ENCODE measurements around the gene TMPRSS6. TPM values are rescaled to one million over a fixed set of nuclear protein-coding genes. Genes with fewer than 3 reads are reported as not detected.

TMPRSS6 gene
- total RNA-seq, 1 donor from 2014 or later: 0.53 TPM

DNA sequence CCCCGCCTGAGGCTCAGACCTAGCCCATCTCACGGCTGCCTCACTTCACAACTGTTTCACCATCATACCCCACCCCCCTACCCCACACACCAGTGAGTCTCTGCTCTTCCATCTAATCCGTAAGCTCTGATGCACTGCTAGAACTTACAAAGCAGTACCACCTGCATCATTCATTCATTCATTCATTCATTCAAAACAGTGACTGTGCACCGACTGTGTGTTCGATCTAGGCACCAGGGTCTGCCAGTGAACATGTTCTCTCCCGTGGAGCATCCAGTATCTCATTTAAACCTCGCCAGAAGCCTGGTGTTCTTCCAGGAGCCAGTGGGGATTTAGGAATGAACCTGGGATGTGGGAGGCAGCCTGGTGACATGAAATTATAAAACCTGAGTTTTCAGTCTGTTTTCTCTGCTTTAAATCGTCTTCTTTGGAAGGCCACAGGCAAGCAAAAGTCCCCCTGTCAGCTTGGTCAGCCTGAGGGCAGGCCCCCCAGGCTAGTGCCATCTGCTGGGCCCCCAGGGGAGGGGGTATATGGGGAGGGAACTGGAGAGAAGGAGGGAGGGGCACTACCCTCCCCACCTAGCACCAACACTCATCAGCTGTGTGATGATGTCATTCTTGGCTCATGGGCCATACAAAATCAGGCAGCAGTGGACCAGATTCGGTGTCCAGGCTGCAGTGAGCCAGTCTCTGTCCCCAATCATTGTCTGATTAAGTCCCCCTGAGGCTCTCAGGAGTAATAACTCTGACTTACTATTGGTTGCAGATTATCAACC is 18.4 kb downstream of the TMPRSS6 start:
- no peaks in the 10 kb centered on the region for H3K9me3 ChIP-seq
- H3K4me1 ChIP-seq: peaks cover 5% of the 10 kb centered on the region
- H3K27me3 ChIP-seq (ENCODE audit: low read depth): peaks cover 17% of the 10 kb centered on the region
- DNase-seq (no peak), ATAC-seq (no peak)
- TF ChIP-seq, protein P1, sequence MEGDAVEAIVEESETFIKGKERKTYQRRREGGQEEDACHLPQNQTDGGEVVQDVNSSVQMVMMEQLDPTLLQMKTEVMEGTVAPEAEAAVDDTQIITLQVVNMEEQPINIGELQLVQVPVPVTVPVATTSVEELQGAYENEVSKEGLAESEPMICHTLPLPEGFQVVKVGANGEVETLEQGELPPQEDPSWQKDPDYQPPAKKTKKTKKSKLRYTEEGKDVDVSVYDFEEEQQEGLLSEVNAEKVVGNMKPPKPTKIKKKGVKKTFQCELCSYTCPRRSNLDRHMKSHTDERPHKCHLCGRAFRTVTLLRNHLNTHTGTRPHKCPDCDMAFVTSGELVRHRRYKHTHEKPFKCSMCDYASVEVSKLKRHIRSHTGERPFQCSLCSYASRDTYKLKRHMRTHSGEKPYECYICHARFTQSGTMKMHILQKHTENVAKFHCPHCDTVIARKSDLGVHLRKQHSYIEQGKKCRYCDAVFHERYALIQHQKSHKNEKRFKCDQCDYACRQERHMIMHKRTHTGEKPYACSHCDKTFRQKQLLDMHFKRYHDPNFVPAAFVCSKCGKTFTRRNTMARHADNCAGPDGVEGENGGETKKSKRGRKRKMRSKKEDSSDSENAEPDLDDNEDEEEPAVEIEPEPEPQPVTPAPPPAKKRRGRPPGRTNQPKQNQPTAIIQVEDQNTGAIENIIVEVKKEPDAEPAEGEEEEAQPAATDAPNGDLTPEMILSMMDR (IDR thresholded peaks at IDR 0.05): no peak
- no peak overlapping the region for H3K4me3 ChIP-seq
- H3K36me3 ChIP-seq: no peaks in the 10 kb centered on the region
- H3K27ac ChIP-seq: no peak overlapping the region
- intact Hi-C loops (cut with DNase I): no loop called here

DNA sequence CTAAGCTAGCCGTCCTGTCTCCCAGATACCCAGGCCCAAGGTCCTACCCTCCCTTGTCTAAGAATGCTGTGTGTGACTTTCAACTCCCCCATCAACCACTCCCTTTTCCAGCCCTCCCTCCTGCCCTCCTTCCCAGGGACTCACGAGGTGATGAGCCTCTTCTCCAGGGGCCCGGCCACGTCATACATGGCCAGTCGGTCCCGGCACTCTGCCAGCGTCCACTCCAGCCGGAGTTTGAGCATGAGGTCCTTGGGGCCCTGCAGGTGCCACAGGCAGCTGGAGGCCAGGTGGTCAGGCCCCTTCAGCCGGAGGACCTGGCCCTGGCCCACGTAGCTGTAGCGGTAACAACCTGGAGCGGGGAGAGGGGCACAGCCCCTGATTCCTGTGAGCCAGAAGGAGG is 20.1 kb downstream of the TMPRSS6 start:
- intact Hi-C loops (cut with DNase I): no loop called here
- no peaks in the 10 kb centered on the region for H3K36me3 ChIP-seq
- H3K9me3 ChIP-seq: no peaks in the 10 kb centered on the region
- TF ChIP-seq, protein P1 (IDR thresholded peaks at IDR 0.05): no peak
- peak; percentile 58 for DNase-seq
- peaks cover 5% of the 10 kb centered on the region for H3K4me1 ChIP-seq
- peaks cover under 1% of the 10 kb centered on the region for H3K27me3 ChIP-seq (ENCODE audit: low read depth)
- H3K4me3 ChIP-seq: no peak overlapping the region
- peak; percentile 7 to 17 for ATAC-seq
- no peak overlapping the region for H3K27ac ChIP-seq

DNA sequence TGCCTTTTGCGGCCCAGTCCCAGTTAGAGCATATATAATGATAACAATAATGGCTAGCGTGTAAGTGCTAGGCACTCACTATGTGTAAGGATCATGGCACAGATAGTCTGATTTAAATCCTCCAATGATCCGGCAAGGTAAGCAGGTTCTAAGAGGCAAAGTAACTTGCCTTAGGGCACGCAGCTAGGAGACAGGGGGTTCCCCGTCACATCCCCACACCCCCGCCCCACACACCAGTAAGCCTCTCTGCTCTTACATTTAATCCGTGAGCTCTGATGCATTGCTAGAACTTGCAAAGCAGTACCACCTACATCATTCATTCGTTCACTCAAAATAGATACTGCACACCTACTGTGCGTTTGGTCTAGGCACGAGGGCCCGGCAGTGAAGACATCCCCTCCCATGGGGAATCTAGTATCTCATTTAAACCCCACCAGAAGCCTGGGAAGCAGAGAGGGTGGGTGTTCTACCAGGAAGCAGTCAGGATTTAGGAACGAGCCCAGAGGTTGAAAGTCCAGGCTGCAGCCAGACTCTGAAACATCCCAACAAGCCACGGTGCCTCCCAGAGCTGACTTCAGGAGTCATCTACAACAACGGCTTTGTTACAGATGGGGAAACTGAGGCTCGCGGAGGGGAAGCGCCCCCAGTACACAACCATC is 20.6 kb downstream of the TMPRSS6 start:
- TF ChIP-seq, protein P1 (IDR thresholded peaks at IDR 0.05): no peak
- Histone ChIP-seq H3K4me1 (peaks cover 5% of the 10 kb centered on the region), H3K27me3 (ENCODE audit: low read depth) (no peaks in the 10 kb centered on the region), H3K27ac (no peak overlapping the region), H3K4me3 (no peak overlapping the region), H3K36me3 (no peaks in the 10 kb centered on the region), H3K9me3 (no peaks in the 10 kb centered on the region)
- intact Hi-C loops (cut with DNase I): no loop called here
- ATAC-seq: no peak
- no peak for DNase-seq

DNA sequence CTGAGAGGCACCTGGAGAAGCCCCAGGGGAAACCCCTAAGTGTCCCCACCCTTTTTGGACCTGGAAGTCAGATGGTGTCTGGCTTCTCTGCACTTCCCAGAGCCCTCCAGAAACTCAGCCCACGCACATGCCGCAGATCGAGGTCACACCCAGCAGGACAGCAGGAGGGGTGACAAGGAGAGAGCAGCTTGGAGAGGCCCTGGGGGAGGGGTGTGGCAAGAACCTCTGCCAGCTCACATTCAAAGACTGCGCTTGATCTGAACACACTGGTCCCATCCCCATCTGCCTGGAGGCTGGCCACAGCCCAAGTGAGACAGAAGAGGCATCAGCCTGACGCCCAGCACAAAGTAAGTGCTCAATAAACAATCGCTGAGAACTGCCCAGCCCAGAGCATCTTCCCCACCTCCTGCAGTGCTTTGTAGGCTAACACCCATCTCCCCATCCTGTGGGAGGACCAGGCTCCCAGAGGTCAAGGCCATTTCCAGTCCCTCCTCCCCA is 21.4 kb downstream of the TMPRSS6 start:
- Histone ChIP-seq H3K4me1 (peaks cover 5% of the 10 kb centered on the region), H3K27ac (no peak overlapping the region), H3K9me3 (no peaks in the 10 kb centered on the region), H3K4me3 (no peak overlapping the region), H3K27me3 (ENCODE audit: low read depth) (no peaks in the 10 kb centered on the region), H3K36me3 (no peaks in the 10 kb centered on the region)
- ATAC-seq: peak in 1 of 2 donors; percentile 53
- TF ChIP-seq, protein P1 (IDR thresholded peaks at IDR 0.05): no peak
- intact Hi-C loops (cut with DNase I): no loop called here
- DNase-seq: no peak

DNA sequence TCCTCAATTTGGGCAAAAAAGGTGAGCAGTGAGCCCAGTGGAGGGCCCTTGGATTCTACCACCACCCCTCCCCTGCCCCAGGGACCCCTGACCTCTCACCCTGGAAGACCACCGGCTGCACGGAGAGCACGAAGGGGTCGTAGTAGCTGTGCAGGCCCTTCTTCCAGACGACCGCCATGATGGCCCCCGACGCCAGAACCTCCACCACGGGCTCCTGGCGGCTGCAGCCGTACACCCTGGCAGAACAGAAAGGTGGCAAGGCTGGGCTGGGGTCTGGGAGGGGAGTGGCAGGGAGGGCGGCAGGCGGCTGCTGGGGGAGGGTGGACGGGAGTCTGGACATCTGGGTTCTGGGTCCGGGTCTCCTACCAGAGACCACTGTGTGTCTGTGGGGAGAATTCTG is 23.3 kb downstream of the TMPRSS6 start:
- no peak overlapping the region for H3K27ac ChIP-seq
- no peaks in the 10 kb centered on the region for H3K36me3 ChIP-seq
- no peaks in the 10 kb centered on the region for H3K9me3 ChIP-seq
- no peaks in the 10 kb centered on the region for H3K27me3 ChIP-seq (ENCODE audit: low read depth)
- ATAC-seq (no peak), DNase-seq (no peak)
- H3K4me3 ChIP-seq: no peak overlapping the region
- intact Hi-C loops (cut with DNase I): no loop called here
- TF ChIP-seq, protein P1 (IDR thresholded peaks at IDR 0.05): no peak
- no peaks in the 10 kb centered on the region for H3K4me1 ChIP-seq
